Measurements from ENCODE around the gene NCAN. TPM values are rescaled to one million over a fixed set of nuclear protein-coding genes. Genes with fewer than 3 reads are reported as not detected.

Gene NCAN
- total RNA-seq, 1 experiment from 2014 or later = not detected

- H3K9me3 ChIP-seq = no peaks in the 10 kb centered on the region
- Mint-ChIP-seq H3K27ac (ENCODE audit: unreplicated experiment) (no peak overlapping the region), H3K36me3 (ENCODE audit: insufficient read depth, unreplicated experiment) (no peaks in the 10 kb centered on the region), H3K27me3 (ENCODE audit: insufficient read depth, unreplicated experiment) (peaks cover 12% of the 10 kb centered on the region), H3K9me3 (ENCODE audit: unreplicated experiment) (no peaks in the 10 kb centered on the region), H3K4me1 (ENCODE audit: low read depth, unreplicated experiment) (no peaks in the 10 kb centered on the region), H3K4me3 (ENCODE audit: unreplicated experiment) (no peak overlapping the region)
- H3K36me3 ChIP-seq (ENCODE audit: control insufficient read depth, insufficient read depth, low read length) = no peaks in the 10 kb centered on the region
- ChIA-PET POLR2A (no interaction called here), CTCF (interaction anchor here (1.4 kb wide), 1 partner anchor 23 kb away, joined by 6 read pairs; the partner anchor contains the start of gene NR2C2AP)
- no peaks in the 10 kb centered on the region for H3K4me1 ChIP-seq
- intact Hi-C loops (cut with micrococcal nuclease; ENCODE audit: unreplicated experiment) = no loop called here
- H3K27me3 ChIP-seq (replicated peaks; ENCODE audit: control insufficient read depth, insufficient read depth, low read length) = no peaks in the 10 kb centered on the region
- H3K4me3 ChIP-seq (ENCODE audit: low read depth, low read length) = no peak overlapping the region
- no peak for DNase-seq
- TF ChIP-seq CTCF (IDR thresholded peaks at IDR 0.05; ENCODE audit: insufficient read depth in 1 of 2, low read depth in 1 of 2, low read length in 1 of 2, severe bottlenecking in 1 of 2, unreplicated experiment in 1 of 2) = no peak
- no TSS peak for BruUV-seq (replicated peaks)
Measured at GRCh38 chr19:19226204-19226603, 14.4 kb downstream of the NCAN start.

- ChIA-PET POLR2A (no interaction called here), CTCF (no interaction called here)
- H3K9me3 Mint-ChIP-seq (ENCODE audit: unreplicated experiment) = no peaks in the 10 kb centered on the region
- H3K27ac Mint-ChIP-seq (ENCODE audit: unreplicated experiment) = no peak overlapping the region
- H3K27me3 ChIP-seq (replicated peaks; ENCODE audit: control insufficient read depth, insufficient read depth, low read length) = no peaks in the 10 kb centered on the region
- no peaks in the 10 kb centered on the region for H3K9me3 ChIP-seq
- TF ChIP-seq CTCF (IDR thresholded peaks at IDR 0.05; ENCODE audit: insufficient read depth in 1 of 2, low read depth in 1 of 2, low read length in 1 of 2, severe bottlenecking in 1 of 2, unreplicated experiment in 1 of 2) = no peak
- no peak overlapping the region for H3K4me3 ChIP-seq (ENCODE audit: low read depth, low read length)
- H3K4me3 Mint-ChIP-seq (ENCODE audit: unreplicated experiment) = no peak overlapping the region
- DNase-seq = no peak
- no peaks in the 10 kb centered on the region for H3K4me1 Mint-ChIP-seq (ENCODE audit: low read depth, unreplicated experiment)
- peaks cover 13% of the 10 kb centered on the region for H3K27me3 Mint-ChIP-seq (ENCODE audit: insufficient read depth, unreplicated experiment)
- no peaks in the 10 kb centered on the region for H3K36me3 Mint-ChIP-seq (ENCODE audit: insufficient read depth, unreplicated experiment)
- H3K36me3 ChIP-seq (ENCODE audit: control insufficient read depth, insufficient read depth, low read length) = no peaks in the 10 kb centered on the region
- intact Hi-C loops (cut with micrococcal nuclease; ENCODE audit: unreplicated experiment) = no loop called here
- no TSS peak for BruUV-seq (replicated peaks)
- H3K4me1 ChIP-seq = no peaks in the 10 kb centered on the region
Measured at GRCh38 chr19:19226663-19227062, 14.9 kb downstream of the NCAN start.

- H3K4me1 Mint-ChIP-seq (ENCODE audit: low read depth, unreplicated experiment) = no peaks in the 10 kb centered on the region
- no peaks in the 10 kb centered on the region for H3K4me1 ChIP-seq
- no peaks in the 10 kb centered on the region for H3K36me3 ChIP-seq (ENCODE audit: control insufficient read depth, insufficient read depth, low read length)
- ChIA-PET POLR2A (no interaction called here), CTCF (no interaction called here)
- H3K9me3 ChIP-seq = no peaks in the 10 kb centered on the region
- DNase-seq = no peak
- H3K36me3 Mint-ChIP-seq (ENCODE audit: insufficient read depth, unreplicated experiment) = no peaks in the 10 kb centered on the region
- H3K4me3 ChIP-seq (ENCODE audit: low read depth, low read length) = no peak overlapping the region
- H3K27me3 Mint-ChIP-seq (ENCODE audit: insufficient read depth, unreplicated experiment) = peaks cover 16% of the 10 kb centered on the region
- no TSS peak for BruUV-seq (replicated peaks)
- intact Hi-C loops (cut with micrococcal nuclease; ENCODE audit: unreplicated experiment) = no loop called here
- no peak overlapping the region for H3K27ac Mint-ChIP-seq (ENCODE audit: unreplicated experiment)
- no peaks in the 10 kb centered on the region for H3K9me3 Mint-ChIP-seq (ENCODE audit: unreplicated experiment)
- no peak overlapping the region for H3K4me3 Mint-ChIP-seq (ENCODE audit: unreplicated experiment)
- no peaks in the 10 kb centered on the region for H3K27me3 ChIP-seq (replicated peaks; ENCODE audit: control insufficient read depth, insufficient read depth, low read length)
- no peak for TF ChIP-seq CTCF (IDR thresholded peaks at IDR 0.05; ENCODE audit: insufficient read depth in 1 of 2, low read depth in 1 of 2, low read length in 1 of 2, severe bottlenecking in 1 of 2, unreplicated experiment in 1 of 2)
Measured at GRCh38 chr19:19227217-19227616, 15.5 kb downstream of the NCAN start.
